Osteocyte (in vitro differentiated cells): ENCODE data around the gene SDF4. TPM values are rescaled to one million over a fixed set of nuclear protein-coding genes. Genes with fewer than 3 reads are reported as not detected.

Experiments
- DNase-seq: peaks from one replicate; pipeline ENCODE4 v3.0.0; 2021; ENCODE audit warnings: mixed read lengths; ENCODE audit not compliant: unreplicated experiment; ENCODE audit errors: extremely low spot score
- H3K27ac Mint-ChIP-seq: one replicate; pipeline ENCODE4 v1.8.0; 2021; ENCODE audit warnings: mild to moderate bottlenecking, mixed read lengths; ENCODE audit not compliant: unreplicated experiment
- H3K27me3 Mint-ChIP-seq: one replicate; pipeline ENCODE4 v1.8.0; 2021; ENCODE audit warnings: mixed read lengths; ENCODE audit not compliant: unreplicated experiment
- H3K36me3 Mint-ChIP-seq: one replicate; pipeline ENCODE4 v1.8.0; 2021; ENCODE audit warnings: mixed read lengths; ENCODE audit not compliant: unreplicated experiment
- H3K4me1 Mint-ChIP-seq: one replicate; pipeline ENCODE4 v1.8.0; 2021; ENCODE audit warnings: mixed read lengths; ENCODE audit not compliant: unreplicated experiment
- H3K4me3 Mint-ChIP-seq: one replicate; pipeline ENCODE4 v1.8.0; 2021; ENCODE audit warnings: mild to moderate bottlenecking, moderate library complexity, mixed read lengths; ENCODE audit not compliant: unreplicated experiment
- H3K9me3 Mint-ChIP-seq: one replicate; pipeline ENCODE4 v1.8.0; 2021; ENCODE audit warnings: mixed read lengths; ENCODE audit not compliant: unreplicated experiment
- total RNA-seq: library from RNA; stranded (reverse); gene quantifications from 2 replicates; pipeline ENCODE4 v1.2.1, GENCODE V29; 2021
- TF ChIP-seq, protein P1 (sequence below): fragments of 200-600 bp; sonication (generic); IDR thresholded peaks from 2 replicates; pipeline ENCODE4 v1.5.0; 2021; ENCODE audit warnings: antibody characterized with exemption, mild to moderate bottlenecking, moderate library complexity

Gene SDF4
- total RNA-seq, 1 donor from 2014 or later, result 196 TPM

DNA sequence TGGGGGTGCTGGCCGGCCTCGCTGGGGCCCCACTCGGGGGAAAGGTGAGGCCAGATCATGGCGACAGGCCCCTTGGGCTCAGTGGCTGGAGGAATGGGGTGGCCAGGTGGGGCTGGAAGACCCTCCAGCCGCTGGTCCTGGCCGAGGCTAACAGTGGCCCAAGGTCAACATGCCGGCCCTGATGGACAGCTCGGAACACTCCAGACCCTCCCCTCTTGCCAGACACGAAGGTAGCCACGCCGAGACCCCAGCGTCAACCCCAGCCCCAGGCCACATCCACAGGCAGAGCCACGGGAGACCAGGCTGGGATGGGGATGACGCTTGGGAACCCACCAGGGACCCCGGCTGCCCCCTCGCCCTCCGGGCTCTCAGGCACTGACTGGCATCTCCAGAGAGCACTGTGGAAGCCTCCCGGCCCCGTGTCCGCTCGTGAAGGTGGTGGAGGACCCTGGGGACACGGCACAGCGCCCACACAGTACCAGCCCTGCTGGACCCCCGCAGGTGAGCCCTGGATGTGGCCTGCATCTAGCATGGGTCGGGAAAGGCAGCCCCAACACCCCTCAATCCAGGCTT, 15.6 kb upstream of the SDF4 start:
- H3K27ac Mint-ChIP-seq, result no peak overlapping the region
- H3K4me3 Mint-ChIP-seq, result no peak overlapping the region
- peaks cover 2% of the 10 kb centered on the region for H3K36me3 Mint-ChIP-seq
- TF ChIP-seq, protein P1, sequence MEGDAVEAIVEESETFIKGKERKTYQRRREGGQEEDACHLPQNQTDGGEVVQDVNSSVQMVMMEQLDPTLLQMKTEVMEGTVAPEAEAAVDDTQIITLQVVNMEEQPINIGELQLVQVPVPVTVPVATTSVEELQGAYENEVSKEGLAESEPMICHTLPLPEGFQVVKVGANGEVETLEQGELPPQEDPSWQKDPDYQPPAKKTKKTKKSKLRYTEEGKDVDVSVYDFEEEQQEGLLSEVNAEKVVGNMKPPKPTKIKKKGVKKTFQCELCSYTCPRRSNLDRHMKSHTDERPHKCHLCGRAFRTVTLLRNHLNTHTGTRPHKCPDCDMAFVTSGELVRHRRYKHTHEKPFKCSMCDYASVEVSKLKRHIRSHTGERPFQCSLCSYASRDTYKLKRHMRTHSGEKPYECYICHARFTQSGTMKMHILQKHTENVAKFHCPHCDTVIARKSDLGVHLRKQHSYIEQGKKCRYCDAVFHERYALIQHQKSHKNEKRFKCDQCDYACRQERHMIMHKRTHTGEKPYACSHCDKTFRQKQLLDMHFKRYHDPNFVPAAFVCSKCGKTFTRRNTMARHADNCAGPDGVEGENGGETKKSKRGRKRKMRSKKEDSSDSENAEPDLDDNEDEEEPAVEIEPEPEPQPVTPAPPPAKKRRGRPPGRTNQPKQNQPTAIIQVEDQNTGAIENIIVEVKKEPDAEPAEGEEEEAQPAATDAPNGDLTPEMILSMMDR, result no peak
- H3K4me1 Mint-ChIP-seq, result peaks cover 1% of the 10 kb centered on the region
- DNase-seq, result no peak
- no peaks in the 10 kb centered on the region for H3K27me3 Mint-ChIP-seq
- H3K9me3 Mint-ChIP-seq, result no peaks in the 10 kb centered on the region

DNA sequence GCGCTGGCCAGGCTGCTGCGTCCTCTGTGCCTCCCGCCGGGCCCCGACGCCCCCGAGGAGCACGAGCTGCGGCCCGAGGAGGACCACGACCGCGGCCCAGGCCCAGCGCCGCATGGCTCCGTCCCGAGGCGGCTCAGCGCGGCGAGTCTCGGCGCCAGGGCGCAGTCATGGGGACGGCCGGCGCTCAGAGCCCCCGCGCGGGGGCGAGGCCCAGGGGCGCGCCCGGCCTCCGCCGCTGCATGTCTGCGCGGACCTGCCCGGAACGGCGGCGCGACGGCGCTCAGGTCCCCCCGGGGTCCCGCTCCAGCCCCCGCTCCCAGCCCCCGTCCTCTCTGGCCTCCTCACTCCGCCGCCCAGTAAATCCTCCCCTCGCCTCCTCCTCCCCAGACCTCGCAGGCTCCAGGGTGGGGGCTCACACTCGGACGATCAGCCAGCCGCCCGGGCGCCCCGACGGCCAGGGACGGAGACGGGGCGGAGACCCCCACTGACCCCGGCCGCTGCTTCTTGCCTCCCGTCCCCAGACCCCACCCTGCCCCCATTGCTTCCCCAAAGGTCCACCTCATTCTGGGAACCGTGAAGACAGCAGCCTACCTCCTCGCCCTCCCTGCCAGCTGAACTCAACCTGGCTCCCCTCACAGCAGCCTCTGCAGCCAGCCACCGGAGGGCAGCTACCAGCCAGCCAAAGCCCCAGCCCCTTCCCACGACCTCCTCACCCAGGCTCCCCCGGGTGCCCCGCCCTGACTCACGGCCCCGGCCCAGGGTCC, 15.0 kb upstream of the SDF4 start, which contains the start of gene C1QTNF12:
C1QTNF12 (minus strand) TSS at position 146 of the 764 bp plus-strand sequence; CDS start at position 114, 32 bp downstream.
- no peaks in the 10 kb centered on the region for H3K9me3 Mint-ChIP-seq

DNA sequence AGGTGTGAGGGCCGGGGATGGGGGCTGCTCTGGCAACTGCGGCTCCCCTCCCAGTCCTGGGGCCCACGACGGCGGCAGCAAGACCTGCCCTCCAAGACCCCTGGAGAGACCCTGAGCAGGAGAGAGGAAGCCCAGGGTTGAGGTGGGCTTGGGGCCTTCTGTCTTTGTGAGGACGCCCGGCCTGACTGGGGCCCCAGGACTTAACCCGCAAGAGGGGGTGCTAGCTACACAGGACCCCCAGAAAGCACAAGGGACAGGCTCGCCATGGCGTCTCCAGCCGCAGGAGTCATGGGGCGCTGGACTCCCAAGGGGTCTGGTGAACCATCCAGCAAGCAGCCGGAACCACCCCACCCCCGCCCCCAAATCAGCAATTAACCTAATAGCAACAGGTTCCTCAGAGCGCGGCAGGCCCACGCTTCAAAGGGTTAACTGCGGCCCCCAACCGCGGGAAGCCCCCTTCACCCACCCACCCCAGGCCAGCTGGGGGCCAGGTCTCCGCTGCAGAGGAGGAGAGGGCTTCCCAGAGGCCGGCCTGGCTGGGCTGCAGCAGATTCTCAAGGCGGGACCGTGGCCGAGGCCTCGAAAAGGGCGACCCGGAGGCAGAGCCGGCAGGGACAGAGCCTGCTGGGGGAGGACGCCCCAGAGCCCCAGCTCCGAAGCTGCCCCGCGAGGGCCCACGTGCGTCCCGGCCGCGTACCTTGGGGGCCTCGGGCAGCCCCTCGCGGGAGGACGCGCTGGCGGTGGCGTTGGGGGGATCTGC, 14.2 kb upstream of the SDF4 start:
- Mint-ChIP-seq H3K4me3 (no peak overlapping the region), H3K4me1 (peaks cover 1% of the 10 kb centered on the region), H3K9me3 (no peaks in the 10 kb centered on the region), H3K27me3 (no peaks in the 10 kb centered on the region), H3K36me3 (no peaks in the 10 kb centered on the region), H3K27ac (no peak overlapping the region)
- no peak for DNase-seq
- TF ChIP-seq, protein P1, result no peak

More for the DNA sequence above, 15.0 kb upstream of the SDF4 start, which contains the start of gene C1QTNF12:
- no peak within 1 kb of the TSS for H3K4me3 Mint-ChIP-seq
- H3K36me3 Mint-ChIP-seq, result no peaks in the 10 kb centered on the region
- no peaks in the 10 kb centered on the region for H3K27me3 Mint-ChIP-seq
- DNase-seq, result no peak
- no peak within 1 kb of the TSS for H3K27ac Mint-ChIP-seq
- H3K4me1 Mint-ChIP-seq, result peaks cover 1% of the 10 kb centered on the region
- TF ChIP-seq, protein P1, result no peak

DNA sequence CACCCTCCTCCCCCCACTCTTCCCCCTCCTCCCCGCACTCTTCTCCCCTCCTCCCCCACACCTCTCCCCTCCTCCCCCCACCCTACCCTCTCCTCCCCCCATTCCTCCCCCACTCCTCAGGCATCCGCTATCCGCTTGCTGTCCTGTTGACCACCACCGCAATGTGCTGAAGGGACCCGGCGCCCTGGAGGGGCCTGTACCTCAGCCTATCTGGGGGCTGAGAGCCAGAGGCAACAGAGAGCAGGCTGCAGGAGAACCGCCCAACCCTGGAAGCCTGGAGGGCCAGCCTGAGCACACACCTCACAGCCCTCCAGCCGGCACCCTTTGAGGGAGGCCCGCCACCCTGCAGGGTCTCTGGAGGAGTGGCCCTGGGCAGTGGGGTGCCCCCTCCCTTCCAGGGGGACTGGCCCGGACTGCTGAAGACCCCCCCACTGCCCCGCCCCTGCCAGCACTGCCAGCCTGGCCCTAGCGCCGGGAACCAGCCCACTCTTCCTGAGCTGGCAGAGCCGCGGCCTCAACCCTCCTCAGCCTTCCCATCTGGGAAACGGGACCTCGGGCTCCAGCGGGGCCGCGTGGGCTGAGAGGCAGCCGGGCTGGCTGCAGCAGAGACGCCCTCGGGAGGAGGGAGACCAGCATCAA, 13.5 kb upstream of the SDF4 start:
- no peaks in the 10 kb centered on the region for H3K36me3 Mint-ChIP-seq
- H3K27ac Mint-ChIP-seq, result no peak overlapping the region
- H3K9me3 Mint-ChIP-seq, result no peaks in the 10 kb centered on the region
- TF ChIP-seq, protein P1, result no peak
- peaks cover 1% of the 10 kb centered on the region for H3K4me1 Mint-ChIP-seq
- DNase-seq, result no peak
- H3K4me3 Mint-ChIP-seq, result no peak overlapping the region
- no peaks in the 10 kb centered on the region for H3K27me3 Mint-ChIP-seq
